Lung (tissue), 12 donors: Measurements from ENCODE around the gene AGPS. TPM values are rescaled to one million over a fixed set of nuclear protein-coding genes. Genes with fewer than 3 reads are reported as not detected.
"Not testable (repeated sequence)": the region's sequence is repeated elsewhere in the genome, so short reads cannot be mapped to it uniquely, and the experiment has no call there.

Source experiments
- ATAC-seq: fragments of 200-7000 bp; cut with Tn5 transposase; one replicate; pipeline ENCODE4 v1.9.1; 2020; ENCODE audit warnings: moderate number of reproducible peaks; ENCODE audit not compliant: insufficient read depth, low FRiP score
- DNase-seq, 3 donors: peaks; one replicate each; pipeline ENCODE4 v3.0.0-alpha.2; 2013 to 2017
- H3K27ac ChIP-seq, 2 donors: one replicate each; pipeline ENCODE4 v1.5.1; 2013; ENCODE audit warnings: mild to moderate bottlenecking in 2 of 2, moderate library complexity in 2 of 2, control low read depth in 1 of 2, inconsistent platforms in 1 of 2, low read depth in 1 of 2, low read length in 1 of 2
- H3K27me3 ChIP-seq, 3 donors: one replicate each; pipeline ENCODE4 v1.5.1; 2013; ENCODE audit warnings: low read length in 2 of 3; ENCODE audit not compliant: control insufficient read depth in 3 of 3, insufficient read depth in 3 of 3
- H3K36me3 ChIP-seq, 4 donors: one replicate each; pipeline ENCODE4 v1.5.1; 2013; ENCODE audit warnings: low read length in 4 of 4, mild to moderate bottlenecking in 1 of 4, moderate library complexity in 1 of 4; ENCODE audit not compliant: control insufficient read depth in 4 of 4, insufficient read depth in 4 of 4
- H3K4me1 ChIP-seq, 5 donors: one replicate each; pipeline ENCODE4 v1.5.1; 2013; ENCODE audit warnings: low read length in 5 of 5, mild to moderate bottlenecking in 2 of 5, moderate library complexity in 1 of 5; ENCODE audit not compliant: control insufficient read depth in 5 of 5, insufficient read depth in 5 of 5
- H3K4me3 ChIP-seq: one replicate; pipeline ENCODE4 v1.5.1; 2013; ENCODE audit warnings: mild to moderate bottlenecking, control low read depth, moderate library complexity
- H3K9ac ChIP-seq, 2 donors: one replicate each; pipeline ENCODE4 v1.5.1; 2013; ENCODE audit warnings: low read length in 2 of 2, control low read depth in 1 of 2; ENCODE audit not compliant: insufficient read depth in 1 of 2
- H3K9me3 ChIP-seq, 4 donors: one replicate each; pipeline ENCODE4 v1.5.1; 2013; ENCODE audit warnings: low read length in 3 of 4, mild to moderate bottlenecking in 1 of 4, moderate library complexity in 1 of 4; ENCODE audit not compliant: control insufficient read depth in 4 of 4, insufficient read depth in 3 of 4
- WGBS, 2 donors: extraction: QIAGEN DNeasy Blood & Tissue Kit; methylation state at CpG; one replicate each; pipeline ENCODE4 v1.1.7; 2013; 5-methylcytosine and 5-hydroxymethylcytosine counted together
- polyA plus RNA-seq, 2 donors: library from polyadenylated mRNA; stranded (reverse); fragments of 200-250 nt; gene quantifications; one replicate each; pipeline ENCODE4 v1.2.1, GENCODE V29; 2013
- total RNA-seq, 2 donors: library from RNA; depleted of rRNA in 1 of 2; stranded (reverse); fragments of >200 nt in 1 of 2; gene quantifications; one replicate each; pipeline ENCODE4 v1.2.1, GENCODE V29; 2014 to 2021
- TF ChIP-seq, protein P1 (sequence below): IDR thresholded peaks from 2 replicates; pipeline ENCODE4 v1.5.1; 2012; ENCODE audit warnings: mild to moderate bottlenecking; ENCODE audit errors: control extremely low read depth, extremely low read depth
- donor health status: control.
- donor health status: control.
- donor health status: Bipolar disorder and iron deficiency.
- donor health status: healthy.
- donor health status: DM: yes; HTN: yes; CAD: no.

Gene AGPS
- total and polyA plus RNA-seq, 4 donors: 5.2 to 43.9 (median 23.8) TPM

DNA sequence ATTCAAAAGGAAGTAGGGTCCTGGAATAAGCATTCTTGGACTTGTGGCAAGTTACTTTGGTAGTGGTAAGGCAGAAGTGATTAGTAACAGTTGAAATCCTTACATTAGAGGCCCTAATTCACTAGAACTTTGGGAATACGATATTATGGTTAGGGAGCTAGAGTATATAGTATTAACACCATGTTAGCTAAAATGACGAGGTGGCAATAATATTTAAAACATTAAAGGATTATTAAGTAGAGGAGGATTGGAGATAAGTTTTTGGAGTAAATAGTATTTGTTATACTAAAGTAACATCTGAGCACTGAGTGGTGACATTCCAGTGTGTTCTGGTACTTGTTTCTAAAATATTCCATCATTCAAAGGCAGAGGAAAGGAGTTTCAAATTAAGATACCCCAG is 91.0 kb downstream of the AGPS start:
- Histone ChIP-seq H3K4me1 (no peaks in the 10 kb centered on the region), H3K27ac (no peak overlapping the region), H3K36me3 (peaks cover 0 to 6% (median 1%) of the 10 kb centered on the region in 4 donors), H3K4me3 (no peak overlapping the region), H3K27me3 (no peaks in the 10 kb centered on the region), H3K9ac (no peak overlapping the region), H3K9me3 (no peaks in the 10 kb centered on the region)
- TF ChIP-seq, protein P1, sequence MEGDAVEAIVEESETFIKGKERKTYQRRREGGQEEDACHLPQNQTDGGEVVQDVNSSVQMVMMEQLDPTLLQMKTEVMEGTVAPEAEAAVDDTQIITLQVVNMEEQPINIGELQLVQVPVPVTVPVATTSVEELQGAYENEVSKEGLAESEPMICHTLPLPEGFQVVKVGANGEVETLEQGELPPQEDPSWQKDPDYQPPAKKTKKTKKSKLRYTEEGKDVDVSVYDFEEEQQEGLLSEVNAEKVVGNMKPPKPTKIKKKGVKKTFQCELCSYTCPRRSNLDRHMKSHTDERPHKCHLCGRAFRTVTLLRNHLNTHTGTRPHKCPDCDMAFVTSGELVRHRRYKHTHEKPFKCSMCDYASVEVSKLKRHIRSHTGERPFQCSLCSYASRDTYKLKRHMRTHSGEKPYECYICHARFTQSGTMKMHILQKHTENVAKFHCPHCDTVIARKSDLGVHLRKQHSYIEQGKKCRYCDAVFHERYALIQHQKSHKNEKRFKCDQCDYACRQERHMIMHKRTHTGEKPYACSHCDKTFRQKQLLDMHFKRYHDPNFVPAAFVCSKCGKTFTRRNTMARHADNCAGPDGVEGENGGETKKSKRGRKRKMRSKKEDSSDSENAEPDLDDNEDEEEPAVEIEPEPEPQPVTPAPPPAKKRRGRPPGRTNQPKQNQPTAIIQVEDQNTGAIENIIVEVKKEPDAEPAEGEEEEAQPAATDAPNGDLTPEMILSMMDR: no peak
- ATAC-seq: no peak
- no peak for DNase-seq
- WGBS, 2 donors: 92 to 96% methylated on average over 2 of the region's 2 CpGs

DNA sequence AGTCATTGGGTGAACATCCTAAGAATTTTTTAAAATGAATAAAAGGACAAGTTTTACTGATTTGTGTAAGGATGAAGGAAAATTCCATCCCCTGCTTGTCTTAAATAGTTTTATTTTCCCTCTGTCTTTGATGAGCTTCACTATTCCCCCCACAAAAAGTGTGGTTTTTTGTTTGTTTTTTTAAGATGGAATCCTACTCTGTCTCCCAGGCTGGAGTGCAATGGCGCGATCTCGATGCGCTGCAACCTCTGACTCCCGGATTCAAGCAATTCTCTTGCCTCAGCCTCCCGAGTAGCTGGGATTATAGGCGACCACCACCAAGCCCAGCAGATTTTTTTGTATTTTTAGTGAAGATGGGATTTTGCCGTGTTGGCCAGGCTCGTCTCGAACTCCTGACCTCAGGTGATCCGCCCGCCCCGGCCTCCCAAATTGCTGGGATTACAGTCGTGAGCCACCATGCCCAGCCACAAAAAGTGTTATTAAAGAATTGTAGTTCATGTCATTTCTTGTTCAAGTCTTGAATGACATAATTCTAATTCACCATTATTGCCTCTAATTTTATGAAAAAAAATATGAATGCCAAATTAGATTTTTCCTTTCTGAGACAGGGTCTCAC is 91.7 kb downstream of the AGPS start:
- ATAC-seq (no peak), DNase-seq (no peak)
- WGBS, 2 donors: 97 to 98% methylated on average over 14 of the region's 14 CpGs
- TF ChIP-seq, protein P1: no peak
- H3K4me1 ChIP-seq: no peaks in the 10 kb centered on the region
- peaks cover 0 to 3% (median 1%) of the 10 kb centered on the region in 4 donors for H3K36me3 ChIP-seq
- no peaks in the 10 kb centered on the region for H3K9me3 ChIP-seq
- H3K27ac ChIP-seq: no peak overlapping the region
- H3K27me3 ChIP-seq: no peaks in the 10 kb centered on the region
- H3K9ac ChIP-seq: no peak overlapping the region
- H3K4me3 ChIP-seq: no peak overlapping the region

DNA sequence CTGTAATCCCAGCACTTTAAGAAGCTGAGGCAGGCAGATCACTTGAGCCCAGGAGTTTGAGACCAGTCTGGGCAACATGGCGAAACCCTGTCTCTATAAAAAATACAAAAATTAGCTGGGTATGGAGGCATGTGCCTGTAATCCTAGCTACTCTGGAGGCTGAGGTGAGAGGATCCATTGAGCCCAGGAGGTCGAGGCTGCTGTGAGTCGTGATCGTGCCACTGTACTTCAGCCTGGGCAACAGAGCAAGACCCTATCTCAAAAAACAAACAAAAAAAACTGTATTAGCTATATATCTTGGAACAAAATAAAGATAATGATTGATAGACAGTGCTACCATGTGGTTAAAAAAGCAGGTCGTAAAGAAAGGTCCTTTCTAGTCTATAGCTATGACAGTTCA is 93.1 kb downstream of the AGPS start:
- H3K4me1 ChIP-seq, H3K27ac ChIP-seq, DNase-seq, H3K27me3 ChIP-seq, ATAC-seq, H3K36me3 ChIP-seq, H3K9ac ChIP-seq, H3K4me3 ChIP-seq, H3K9me3 ChIP-seq: not testable (repeated sequence)
- WGBS, 2 donors: 99 to 100% methylated on average over 5 of the region's 5 CpGs

DNA sequence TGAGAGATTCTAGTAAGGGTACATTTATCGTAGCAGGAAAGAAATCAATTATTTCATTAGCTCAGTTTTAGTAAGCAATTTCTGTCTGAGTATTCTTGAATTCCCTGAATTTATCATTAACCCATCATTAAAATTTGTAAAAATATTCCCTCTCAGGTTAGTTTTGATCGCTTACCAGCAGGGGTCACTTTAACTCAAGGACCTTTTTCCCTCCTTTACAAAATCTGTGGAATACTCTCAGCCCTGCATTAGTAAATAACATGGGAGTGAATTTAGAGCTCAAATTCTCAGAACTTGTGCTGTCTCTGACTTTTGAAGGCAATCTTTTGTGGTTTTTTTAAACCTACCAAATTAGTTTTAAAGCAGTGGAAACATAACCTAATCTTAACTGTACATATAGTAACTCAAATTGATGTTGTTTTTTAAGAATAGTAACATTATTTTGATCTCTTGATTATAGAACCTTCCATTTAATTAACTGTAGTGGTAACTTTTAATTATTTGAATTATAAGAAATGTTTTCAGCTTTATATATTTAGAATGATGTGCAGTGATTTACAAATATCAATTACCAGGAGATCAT is 97.2 kb downstream of the AGPS start:
- Histone ChIP-seq H3K9ac (no peak overlapping the region), H3K4me3 (no peak overlapping the region), H3K36me3 (peaks cover 0 to 4% (median 2%) of the 10 kb centered on the region in 4 donors), H3K27ac (no peak overlapping the region), H3K27me3 (no peaks in the 10 kb centered on the region), H3K4me1 (peaks cover 0 to 3% (median 0%) of the 10 kb centered on the region in 5 donors), H3K9me3 (no peaks in the 10 kb centered on the region)
- DNase-seq (peak in 2 of 3 donors; percentile 81 to 83), ATAC-seq (no peak)
- TF ChIP-seq, protein P1: no peak
- 66 to 67% methylated on average over 2 of the region's 2 CpGs for WGBS, 2 donors
